ENCODE results near the gene MAGEB1. TPM values are rescaled to one million over a fixed set of nuclear protein-coding genes. Genes with fewer than 3 reads are reported as not detected.

The MAGEB1 gene, protein sequence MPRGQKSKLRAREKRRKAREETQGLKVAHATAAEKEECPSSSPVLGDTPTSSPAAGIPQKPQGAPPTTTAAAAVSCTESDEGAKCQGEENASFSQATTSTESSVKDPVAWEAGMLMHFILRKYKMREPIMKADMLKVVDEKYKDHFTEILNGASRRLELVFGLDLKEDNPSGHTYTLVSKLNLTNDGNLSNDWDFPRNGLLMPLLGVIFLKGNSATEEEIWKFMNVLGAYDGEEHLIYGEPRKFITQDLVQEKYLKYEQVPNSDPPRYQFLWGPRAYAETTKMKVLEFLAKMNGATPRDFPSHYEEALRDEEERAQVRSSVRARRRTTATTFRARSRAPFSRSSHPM
- polyA plus RNA-seq (ENCODE audit: insufficient read length in 4 of 4): not detected

- DNase-seq (ENCODE audit: low read depth in 4 of 4, low spot score in 3 of 4): no peak
Measured at GRCh38 chrX:30246769-30247489, at the start of gene MAGEB1. MAGEB1 (plus strand) TSS chrX:30247146; CDS start chrX:30250494, 3,348 bp downstream.

- DNase-seq (ENCODE audit: low read depth in 4 of 4, low spot score in 3 of 4): no peak
Measured at GRCh38 chrX:30212172-30212571, 34.8 kb upstream of the MAGEB1 start.

GRCh38 chrX:30215357-30215843, 31.5 kb upstream of the MAGEB1 start, which contains the start of gene MAGEB2:
MAGEB2 (plus strand) TSS chrX:30215563; CDS start chrX:30218581, 3,018 bp downstream.
- DNase-seq (ENCODE audit: low read depth in 4 of 4, low spot score in 3 of 4): no peak

- no peak for DNase-seq (ENCODE audit: low read depth in 4 of 4, low spot score in 3 of 4)
Measured at GRCh38 chrX:30217465-30217864, 29.5 kb upstream of the MAGEB1 start.

DNA sequence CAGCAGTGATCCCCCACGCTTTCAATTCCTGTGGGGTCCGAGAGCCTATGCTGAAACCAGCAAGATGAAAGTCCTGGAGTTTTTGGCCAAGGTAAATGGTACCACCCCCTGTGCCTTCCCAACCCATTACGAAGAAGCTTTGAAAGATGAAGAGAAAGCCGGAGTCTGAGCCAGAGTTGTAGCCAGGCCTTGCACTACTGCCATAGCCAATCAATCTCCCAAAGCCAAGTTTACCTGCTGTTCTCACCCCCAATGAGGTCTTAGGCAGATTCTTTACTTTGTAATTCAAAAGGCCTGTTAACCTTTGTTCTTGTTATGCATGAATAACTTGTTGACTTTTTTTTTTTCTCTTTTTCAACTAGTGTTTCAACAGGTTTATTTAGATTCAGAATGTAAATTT, 27.6 kb upstream of the MAGEB1 start:
- DNase-seq (ENCODE audit: low read depth in 4 of 4, low spot score in 3 of 4): no peak

- no peak for DNase-seq (ENCODE audit: low read depth in 4 of 4, low spot score in 3 of 4)
Measured at GRCh38 chrX:30220661-30221060, 26.3 kb upstream of the MAGEB1 start.

DNA sequence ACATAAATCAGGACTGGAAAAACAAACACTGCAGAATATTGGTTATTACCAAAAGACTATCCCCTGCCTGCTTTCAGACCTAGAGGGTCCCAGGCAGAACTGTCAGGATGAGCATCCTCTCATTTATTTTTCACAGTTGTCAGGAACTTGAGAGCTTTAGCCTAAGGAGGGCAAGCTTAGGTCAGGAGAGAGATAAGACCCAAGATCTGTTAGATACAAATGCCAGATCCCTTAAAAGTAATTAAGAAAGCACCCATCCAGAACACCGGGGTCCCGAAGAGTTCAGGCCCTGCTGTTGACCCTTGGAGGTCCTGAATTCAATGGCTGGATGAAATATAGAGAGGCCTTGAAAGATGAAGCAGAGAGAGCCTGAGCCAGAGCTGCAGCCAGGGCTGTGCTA, 22.4 kb upstream of the MAGEB1 start:
- DNase-seq (ENCODE audit: low read depth in 4 of 4, low spot score in 3 of 4): no peak

- DNase-seq (ENCODE audit: low read depth in 4 of 4, low spot score in 3 of 4): no peak
Measured at GRCh38 chrX:30228526-30228925, 18.4 kb upstream of the MAGEB1 start.

DNA sequence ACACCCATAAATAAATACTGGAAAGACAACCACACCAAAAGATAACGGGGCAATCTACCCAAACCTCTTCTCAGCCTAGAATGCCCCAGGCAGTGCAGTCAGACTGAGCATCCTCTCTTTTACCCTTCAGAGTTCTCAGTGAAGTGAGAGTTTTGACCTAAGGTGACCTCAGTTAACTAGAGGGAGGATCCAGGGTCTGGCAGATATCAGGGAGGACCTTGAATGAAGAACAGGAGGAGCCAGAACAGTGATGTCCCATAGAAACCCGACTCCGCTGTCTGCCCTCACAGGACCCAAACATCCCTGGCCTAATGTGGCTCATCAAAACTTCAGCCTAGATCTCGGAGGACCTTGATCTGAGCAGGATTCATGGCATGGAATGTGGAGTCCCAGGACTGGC, 16.6 kb upstream of the MAGEB1 start, which contains the start of gene MAGEB3:
TSS of gene MAGEB3 (plus strand) at position 263 of the 400 bp plus-strand sequence. CDS start 5,268 bp downstream, outside the sequence.
- DNase-seq (ENCODE audit: low read depth in 4 of 4, low spot score in 3 of 4): no peak

DNA sequence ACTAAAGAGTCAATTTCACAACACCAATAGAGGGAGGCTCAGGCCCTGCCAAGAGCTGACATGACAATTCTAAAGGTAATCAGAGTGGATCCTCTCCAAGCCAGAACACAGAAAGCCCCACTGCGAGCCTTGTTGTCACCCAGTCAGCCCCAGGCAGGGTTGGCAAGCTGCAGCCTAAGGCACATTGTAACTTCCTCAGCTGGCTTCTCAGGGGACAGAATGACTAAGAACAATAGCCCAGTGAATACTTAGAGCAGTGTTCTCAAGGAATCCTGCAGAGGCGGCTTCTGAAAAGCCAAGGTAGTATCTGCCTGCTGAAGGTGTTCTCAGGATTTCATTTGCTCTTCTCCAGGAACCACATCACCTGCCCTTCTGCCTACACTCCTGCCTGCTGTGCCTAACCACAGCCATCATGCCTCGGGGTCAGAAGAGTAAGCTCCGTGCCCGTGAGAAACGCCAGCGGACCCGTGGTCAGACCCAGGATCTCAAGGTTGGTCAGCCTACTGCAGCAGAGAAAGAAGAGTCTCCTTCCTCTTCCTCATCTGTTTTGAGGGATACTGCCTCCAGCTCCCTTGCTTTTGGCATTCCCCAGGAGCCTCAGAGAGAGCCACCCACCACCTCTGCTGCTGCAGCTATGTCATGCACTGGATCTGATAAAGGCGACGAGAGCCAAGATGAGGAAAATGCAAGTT, 5.1 kb upstream of the MAGEB1 start, which contains the start of gene MAGEB4:
TSS of gene MAGEB4 (plus strand) at position 277 of the 692 bp plus-strand sequence. CDS start at position 413, 136 bp downstream.
- DNase-seq (ENCODE audit: low read depth in 4 of 4, low spot score in 3 of 4): no peak

GRCh38 chrX:30248854-30249253, 1.9 kb downstream of the MAGEB1 start:
- DNase-seq (ENCODE audit: low read depth in 4 of 4, low spot score in 3 of 4): no peak

GRCh38 chrX:30253257-30253656, 6.3 kb downstream of the MAGEB1 start:
- DNase-seq (ENCODE audit: low read depth in 4 of 4, low spot score in 3 of 4): no peak

DNA sequence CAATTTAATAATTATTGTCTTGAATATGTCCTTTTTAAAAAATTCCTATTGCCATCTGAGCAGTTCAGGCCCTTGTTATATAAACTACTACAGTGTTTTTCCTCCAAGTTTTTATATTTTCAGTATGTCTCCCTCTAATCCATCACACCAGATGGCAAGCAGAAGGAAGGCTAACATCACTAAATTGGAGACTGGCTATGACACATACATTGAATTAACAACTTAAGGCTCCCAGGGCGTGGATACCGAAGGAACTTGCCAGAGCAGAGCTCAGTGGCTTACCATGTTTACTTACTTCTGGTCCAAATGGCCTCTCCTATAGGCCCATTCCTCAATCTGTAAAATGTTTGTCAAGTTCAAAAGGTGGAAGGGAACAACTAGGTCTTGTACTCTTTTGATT, 13.0 kb downstream of the MAGEB1 start:
- no peak for DNase-seq (ENCODE audit: low read depth in 4 of 4, low spot score in 3 of 4)

DNA sequence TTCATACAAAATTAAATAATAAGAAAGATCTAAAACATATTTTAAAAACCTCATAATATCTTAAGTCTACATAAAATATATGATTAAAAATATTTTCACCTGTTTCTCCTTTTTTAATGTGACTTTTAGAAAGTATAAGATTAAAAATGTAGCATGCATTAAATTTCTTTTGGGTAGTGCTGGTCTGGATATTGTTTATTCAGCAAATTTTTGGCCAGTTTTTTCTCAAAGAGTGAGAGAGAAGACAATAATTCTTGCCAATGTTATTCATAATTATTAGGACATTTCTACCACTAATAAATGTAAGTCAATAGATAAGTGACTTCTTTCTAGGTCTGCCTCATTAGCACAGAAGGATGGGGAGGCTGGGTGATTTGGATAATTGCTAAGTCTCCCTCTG, 14.1 kb downstream of the MAGEB1 start:
- no peak for DNase-seq (ENCODE audit: low read depth in 4 of 4, low spot score in 3 of 4)

- no peak for DNase-seq (ENCODE audit: low read depth in 4 of 4, low spot score in 3 of 4)
Measured at GRCh38 chrX:30262763-30263162, 15.8 kb downstream of the MAGEB1 start.

- no peak for DNase-seq (ENCODE audit: low read depth in 4 of 4, low spot score in 3 of 4)
Measured at GRCh38 chrX:30270639-30271038, 23.7 kb downstream of the MAGEB1 start.

GRCh38 chrX:30275498-30275897, 28.6 kb downstream of the MAGEB1 start:
- DNase-seq (ENCODE audit: low read depth in 4 of 4, low spot score in 3 of 4): no peak

- DNase-seq (ENCODE audit: low read depth in 4 of 4, low spot score in 3 of 4): no peak
Measured at GRCh38 chrX:30278365-30278764, 31.4 kb downstream of the MAGEB1 start.

GRCh38 chrX:30280428-30280827, 33.5 kb downstream of the MAGEB1 start:
- no peak for DNase-seq (ENCODE audit: low read depth in 4 of 4, low spot score in 3 of 4)

- DNase-seq (ENCODE audit: low read depth in 4 of 4, low spot score in 3 of 4): no peak
Measured at GRCh38 chrX:30282527-30282926, 35.6 kb downstream of the MAGEB1 start.

Measured in left renal pelvis (tissue), 4 donors.